Muscle of leg (tissue), 11 donors: Measurements from ENCODE around the gene PDE11A. TPM values are rescaled to one million over a fixed set of nuclear protein-coding genes. Genes with fewer than 3 reads are reported as not detected.

Experiments used
- DNase-seq: peaks from one replicate; pipeline ENCODE4 v3.0.0; 2013
- H3K27ac ChIP-seq: one replicate; pipeline ENCODE4 v1.5.1; 2013; ENCODE audit warnings: mild to moderate bottlenecking, low read length, control low read depth
- H3K27me3 ChIP-seq: one replicate; pipeline ENCODE4 v1.6.1; 2013; ENCODE audit warnings: low read length; ENCODE audit not compliant: control insufficient read depth, insufficient read depth
- H3K36me3 ChIP-seq: one replicate; pipeline ENCODE4 v1.6.1; 2013; ENCODE audit warnings: low read length; ENCODE audit not compliant: control insufficient read depth, insufficient read depth
- H3K4me1 ChIP-seq: one replicate; pipeline ENCODE4 v1.6.1; 2013; ENCODE audit warnings: low read length; ENCODE audit not compliant: control insufficient read depth, insufficient read depth
- H3K4me3 ChIP-seq: one replicate; pipeline ENCODE4 v1.5.1; 2013; ENCODE audit warnings: low read length, control low read depth
- H3K9me3 ChIP-seq: replicated peaks from 2 replicates; pipeline ENCODE4 v1.6.1; 2013; ENCODE audit warnings: low read depth, low read length; ENCODE audit not compliant: control insufficient read depth
- WGBS: methylation state at CpG from one replicate; pipeline ENCODE4 v1.1.5; 2013; ENCODE audit warnings: missing lambda C conversion rate; ENCODE audit not compliant: insufficient coverage; 5-methylcytosine and 5-hydroxymethylcytosine counted together
- polyA plus RNA-seq, 8 donors: library from polyadenylated mRNA; unstranded; fragments of 120-200 nt; gene quantifications; one replicate each; pipeline versions ENCODE4 v1.2.1 to v1.2.3, GENCODE V29; 2013; ENCODE audit warnings: inconsistent platforms in 1 of 8, low replicate concordance in 1 of 8; ENCODE audit not compliant: insufficient read length in 8 of 8, insufficient read depth in 1 of 8
- total RNA-seq: library from RNA; stranded (reverse); fragments of 120-200 nt; gene quantifications from one replicate; pipeline ENCODE4 v1.2.4, GENCODE V29; 2013

PDE11A gene
- total and polyA plus RNA-seq, 9 donors, result 0.36 to 2.6 (median 0.62) TPM

- no peak for DNase-seq
- WGBS, result 81% methylated on average over 4 of the region's 9 CpGs
- Histone ChIP-seq H3K4me1 (no peaks in the 10 kb centered on the region), H3K27me3 (no peaks in the 10 kb centered on the region), H3K36me3 (no peaks in the 10 kb centered on the region), H3K27ac (no peak overlapping the region), H3K4me3 (no peak overlapping the region), H3K9me3 (no peaks in the 10 kb centered on the region)
Measured at GRCh38 chr2:177711483-177712265, 360.9 kb downstream of the PDE11A start.

- DNase-seq, result no peak
- Histone ChIP-seq H3K36me3 (no peaks in the 10 kb centered on the region), H3K4me1 (no peaks in the 10 kb centered on the region), H3K27ac (no peak overlapping the region), H3K27me3 (no peaks in the 10 kb centered on the region), H3K9me3 (no peaks in the 10 kb centered on the region), H3K4me3 (no peak overlapping the region)
- 60% methylated on average over 1 of the region's 2 CpGs for WGBS
Measured at GRCh38 chr2:177710889-177711288, 361.7 kb downstream of the PDE11A start.

GRCh38 chr2:177709986-177710401 is 362.6 kb downstream of the PDE11A start:
- 77% methylated on average over 8 of the region's 8 CpGs for WGBS
- H3K36me3 ChIP-seq, result no peaks in the 10 kb centered on the region
- no peak overlapping the region for H3K27ac ChIP-seq
- DNase-seq, result no peak
- H3K4me3 ChIP-seq, result no peak overlapping the region
- no peaks in the 10 kb centered on the region for H3K27me3 ChIP-seq
- H3K9me3 ChIP-seq, result no peaks in the 10 kb centered on the region
- H3K4me1 ChIP-seq, result no peaks in the 10 kb centered on the region

GRCh38 chr2:177708660-177709444 is 363.7 kb downstream of the PDE11A start:
- Histone ChIP-seq H3K4me1 (no peaks in the 10 kb centered on the region), H3K4me3 (no peak overlapping the region), H3K9me3 (no peaks in the 10 kb centered on the region), H3K36me3 (no peaks in the 10 kb centered on the region), H3K27ac (no peak overlapping the region), H3K27me3 (no peaks in the 10 kb centered on the region)
- no peak for DNase-seq
- 46% methylated on average over 9 of the region's 9 CpGs for WGBS

GRCh38 chr2:177708106-177708505 is 364.5 kb downstream of the PDE11A start:
- H3K27ac ChIP-seq, result no peak overlapping the region
- no peaks in the 10 kb centered on the region for H3K36me3 ChIP-seq
- H3K27me3 ChIP-seq, result no peaks in the 10 kb centered on the region
- no peaks in the 10 kb centered on the region for H3K4me1 ChIP-seq
- no peaks in the 10 kb centered on the region for H3K9me3 ChIP-seq
- DNase-seq, result no peak
- H3K4me3 ChIP-seq, result no peak overlapping the region
- WGBS, result 100% methylated on average over 1 of the region's 2 CpGs

- Histone ChIP-seq H3K4me1 (no peaks in the 10 kb centered on the region), H3K36me3 (no peaks in the 10 kb centered on the region), H3K4me3 (no peak overlapping the region), H3K27me3 (no peaks in the 10 kb centered on the region), H3K27ac (no peak overlapping the region), H3K9me3 (no peaks in the 10 kb centered on the region)
- DNase-seq, result no peak
- WGBS, result 59% methylated on average over 2 of the region's 4 CpGs
Measured at GRCh38 chr2:177705511-177706173, 366.9 kb downstream of the PDE11A start.

- no peaks in the 10 kb centered on the region for H3K36me3 ChIP-seq
- DNase-seq, result no peak
- WGBS, result no CpG with 5 or more reads among the region's 1 CpG
- H3K4me3 ChIP-seq, result no peak overlapping the region
- no peaks in the 10 kb centered on the region for H3K27me3 ChIP-seq
- no peak overlapping the region for H3K27ac ChIP-seq
- H3K9me3 ChIP-seq, result no peaks in the 10 kb centered on the region
- no peaks in the 10 kb centered on the region for H3K4me1 ChIP-seq
Measured at GRCh38 chr2:177703159-177703558, 369.4 kb downstream of the PDE11A start.

- Histone ChIP-seq H3K4me1 (peaks cover 3% of the 10 kb centered on the region), H3K9me3 (no peaks in the 10 kb centered on the region), H3K27ac (no peak overlapping the region), H3K4me3 (no peak overlapping the region), H3K36me3 (no peaks in the 10 kb centered on the region), H3K27me3 (no peaks in the 10 kb centered on the region)
- 10% methylated on average over 2 of the region's 3 CpGs for WGBS
- peak; percentile 73 for DNase-seq
Measured at GRCh38 chr2:177698281-177698680, 374.3 kb downstream of the PDE11A start.

- Histone ChIP-seq H3K4me3 (no peak overlapping the region), H3K27ac (no peak overlapping the region), H3K36me3 (no peaks in the 10 kb centered on the region), H3K27me3 (no peaks in the 10 kb centered on the region), H3K9me3 (no peaks in the 10 kb centered on the region), H3K4me1 (peaks cover 3% of the 10 kb centered on the region)
- DNase-seq, result no peak
Measured at GRCh38 chr2:177694348-177694747, 378.2 kb downstream of the PDE11A start.

- no peaks in the 10 kb centered on the region for H3K9me3 ChIP-seq
- no peak overlapping the region for H3K4me3 ChIP-seq
- DNase-seq, result no peak
- H3K27me3 ChIP-seq, result no peaks in the 10 kb centered on the region
- peaks cover 3% of the 10 kb centered on the region for H3K4me1 ChIP-seq
- WGBS, result 44% methylated on average over 3 of the region's 7 CpGs
- no peaks in the 10 kb centered on the region for H3K36me3 ChIP-seq
- H3K27ac ChIP-seq, result no peak overlapping the region
Measured at GRCh38 chr2:177693658-177694339, 378.8 kb downstream of the PDE11A start.
